GM21529 (cell line): ENCODE measurements around the gene SLC11A1.

ENCODE experiments used
- ATAC-seq: cut with Tn5 transposase; IDR thresholded peaks from one replicate; pipeline ENCODE4 v1.9.1; 2021; ENCODE audit not compliant: unreplicated experiment

Gene SLC11A1

GRCh38 chr2:218432676-218433365 lies 50.7 kb downstream of the SLC11A1 start:
- ATAC-seq: no peak

- ATAC-seq: no peak
These were observed 52.4 kb downstream of the SLC11A1 start for GRCh38 chr2:218434456-218434855.

- ATAC-seq: no peak
These were observed 53.2 kb downstream of the SLC11A1 start for GRCh38 chr2:218435003-218435982.

GRCh38 chr2:218436992-218437391 lies 54.9 kb downstream of the SLC11A1 start:
- no peak for ATAC-seq

- no peak for ATAC-seq
These were observed 55.9 kb downstream of the SLC11A1 start for GRCh38 chr2:218437969-218438368.

- ATAC-seq: no peak
These were observed 56.5 kb downstream of the SLC11A1 start for GRCh38 chr2:218438596-218438995.

- no peak for ATAC-seq
These were observed 62.8 kb downstream of the SLC11A1 start for GRCh38 chr2:218444692-218445357.

- no peak for ATAC-seq
These were observed 63.5 kb downstream of the SLC11A1 start for GRCh38 chr2:218445602-218446001.
